H54 (cell line): ENCODE results near the gene ATG3.
"Not testable (repeated sequence)": the region's sequence is repeated elsewhere in the genome, so short reads cannot be mapped to it uniquely, and the experiment has no call there.

Experiments
- DNase-seq: peaks from one replicate; pipeline ENCODE4 v3.0.0; 2011; ENCODE audit warnings: low spot score, mixed read lengths; ENCODE audit not compliant: insufficient read length
- FAIRE-seq: peaks from 3 replicates; lab custom pipeline; 2011; peaks lifted over from hg19 to GRCh38; lab: Jason Lieb, UNC
- POLR2A ChIP-seq: IDR thresholded peaks from 2 replicates; pipeline ENCODE4 v1.6.1; 2011; ENCODE audit warnings: low read depth, mild to moderate bottlenecking, low read length

The ATG3 gene

GRCh38 chr3:112582244-112582874, 20.6 kb upstream of the ATG3 start:
- no peak for TF ChIP-seq POLR2A
- peak; percentile 75 for FAIRE-seq
- no peak for DNase-seq

GRCh38 chr3:112579697-112580096, 17.9 kb upstream of the ATG3 start:
- no peak for TF ChIP-seq POLR2A
- FAIRE-seq (no peak), DNase-seq (no peak)

GRCh38 chr3:112579232-112579631, 17.5 kb upstream of the ATG3 start:
- FAIRE-seq (no peak), DNase-seq (no peak)
- no peak for TF ChIP-seq POLR2A

- TF ChIP-seq POLR2A: no peak
- FAIRE-seq: no peak
Measured at GRCh38 chr3:112572701-112573100, 10.9 kb upstream of the ATG3 start.

GRCh38 chr3:112569265-112569664, 7.5 kb upstream of the ATG3 start:
- no peak for DNase-seq
- TF ChIP-seq POLR2A: no peak
- peak; percentile 30 for FAIRE-seq

More at GRCh38 chr3:112572701-112573100, 10.9 kb upstream of the ATG3 start:
- no peak for DNase-seq

- peak; percentile 97 for FAIRE-seq
- peak; percentile 27 for DNase-seq
- TF ChIP-seq POLR2A: no peak
Measured at GRCh38 chr3:112568642-112569041, 6.9 kb upstream of the ATG3 start.

- DNase-seq (no peak), FAIRE-seq (no peak)
- no peak for TF ChIP-seq POLR2A
Measured at GRCh38 chr3:112564940-112565305, 3.2 kb upstream of the ATG3 start.

GRCh38 chr3:112564247-112564939, 2.6 kb upstream of the ATG3 start:
- DNase-seq, FAIRE-seq: not testable (repeated sequence)

- DNase-seq: peak; percentile 51
Measured at GRCh38 chr3:112561484-112561733, 353 bp downstream of the ATG3 start.

GRCh38 chr3:112560721-112561483, 860 bp downstream of the ATG3 start:
- peak; percentile 95 for FAIRE-seq
- peak; percentile 46 for DNase-seq
- peak; percentile 6; the same call in 1 of the 2 replicates for TF ChIP-seq POLR2A

More at GRCh38 chr3:112561484-112561733, 353 bp downstream of the ATG3 start:
- FAIRE-seq: no peak
- no peak; the same call in 1 of the 2 replicates for TF ChIP-seq POLR2A

- no peak for TF ChIP-seq POLR2A
- FAIRE-seq (no peak), DNase-seq (no peak)
Measured at GRCh38 chr3:112560307-112560706, 1.5 kb downstream of the ATG3 start.

GRCh38 chr3:112557976-112558375, 3.8 kb downstream of the ATG3 start:
- DNase-seq: no peak
- no peak for TF ChIP-seq POLR2A
- FAIRE-seq: no peak

GRCh38 chr3:112555535-112556170, 6.1 kb downstream of the ATG3 start:
- DNase-seq: no peak
- FAIRE-seq: peak; percentile 68
- no peak for TF ChIP-seq POLR2A

- no peak for TF ChIP-seq POLR2A
- FAIRE-seq: no peak
- DNase-seq: no peak
Measured at GRCh38 chr3:112550859-112551258, 10.9 kb downstream of the ATG3 start.
